ENCODE results near the gene KRTAP4-9.
A peak's percentile ranks its signal among the peaks of the same experiment; 100 is the strongest.

The KRTAP4-9 gene

GRCh38 chr17:41140360-41141131 is 35.4 kb downstream of the KRTAP4-9 start, which contains the start of gene KRTAP4-6:
Gene KRTAP4-6 (minus strand): TSS chr17:41140544. CDS start chr17:41140487, 57 bp downstream.
- H3K9ac ChIP-seq (ENCODE audit: low read length) = no peak within 1 kb of the TSS
- no peak within 1 kb of the TSS for H2BK5ac ChIP-seq (ENCODE audit: low read length)
- DNase-seq = peak; percentile 1
- no CpG with 5 or more reads among the region's 6 CpGs for WGBS (ENCODE audit: extremely low coverage, insufficient coverage, low lambda C conversion rate)
- H3K4ac ChIP-seq (ENCODE audit: low read depth, low read length) = no peak within 1 kb of the TSS
- no peak within 1 kb of the TSS for H3K18ac ChIP-seq (ENCODE audit: low read length)
- no peak within 1 kb of the TSS for H3K27ac ChIP-seq (ENCODE audit: low read depth, low read length)
- no peak within 1 kb of the TSS for H2BK120ac ChIP-seq (ENCODE audit: low read depth, low read length)
- no peak within 1 kb of the TSS for H3K56ac ChIP-seq (ENCODE audit: low read length)
- no peak within 1 kb of the TSS for H3K4me2 ChIP-seq (ENCODE audit: low read length)
- H3K4me3 ChIP-seq (ENCODE audit: low read length) = no peak within 1 kb of the TSS
- H3K79me1 ChIP-seq (ENCODE audit: low read length) = no peaks in the 10 kb centered on the region
- H3K79me2 ChIP-seq (ENCODE audit: control insufficient read depth, insufficient read depth, low read length) = no peaks in the 10 kb centered on the region
- H2BK15ac ChIP-seq (replicated peaks; ENCODE audit: low read depth) = no peak within 1 kb of the TSS
- H3K4me1 ChIP-seq (ENCODE audit: control insufficient read depth, low read depth, low read length) = no peaks in the 10 kb centered on the region
- no peak within 1 kb of the TSS for H4K8ac ChIP-seq (ENCODE audit: low read depth, low read length)
- H3K27me3 ChIP-seq (ENCODE audit: insufficient read depth, low read length, poor library complexity) = no peaks in the 10 kb centered on the region
- H3K36me3 ChIP-seq (ENCODE audit: control insufficient read depth, insufficient read depth, low read length) = no peaks in the 10 kb centered on the region
- no peak within 1 kb of the TSS for H2AK5ac ChIP-seq (ENCODE audit: low read length)
- H4K5ac ChIP-seq (ENCODE audit: low read length) = no peak within 1 kb of the TSS
- no peak within 1 kb of the TSS for H3K23ac ChIP-seq (ENCODE audit: low read length)

GRCh38 chr17:41141361-41141760 is 36.2 kb downstream of the KRTAP4-9 start:
- H3K27ac ChIP-seq (ENCODE audit: low read depth, low read length) = no peak overlapping the region
- no peak overlapping the region for H3K4me3 ChIP-seq (ENCODE audit: low read length)
- H2BK5ac ChIP-seq (ENCODE audit: low read length) = no peak overlapping the region
- H3K79me1 ChIP-seq (ENCODE audit: low read length) = no peaks in the 10 kb centered on the region
- H3K56ac ChIP-seq (ENCODE audit: low read length) = no peak overlapping the region
- H3K27me3 ChIP-seq (ENCODE audit: insufficient read depth, low read length, poor library complexity) = no peaks in the 10 kb centered on the region
- no peaks in the 10 kb centered on the region for H3K4me1 ChIP-seq (ENCODE audit: control insufficient read depth, low read depth, low read length)
- no peak overlapping the region for H4K5ac ChIP-seq (ENCODE audit: low read length)
- H3K23ac ChIP-seq (ENCODE audit: low read length) = no peak overlapping the region
- no peak overlapping the region for H3K4me2 ChIP-seq (ENCODE audit: low read length)
- H3K36me3 ChIP-seq (ENCODE audit: control insufficient read depth, insufficient read depth, low read length) = no peaks in the 10 kb centered on the region
- H3K18ac ChIP-seq (ENCODE audit: low read length) = no peak overlapping the region
- H2BK120ac ChIP-seq (ENCODE audit: low read depth, low read length) = no peak overlapping the region
- H3K4ac ChIP-seq (ENCODE audit: low read depth, low read length) = no peak overlapping the region
- H4K8ac ChIP-seq (ENCODE audit: low read depth, low read length) = no peak overlapping the region
- H3K79me2 ChIP-seq (ENCODE audit: control insufficient read depth, insufficient read depth, low read length) = no peaks in the 10 kb centered on the region
- H3K9ac ChIP-seq (ENCODE audit: low read length) = no peak overlapping the region
- no peak overlapping the region for H2AK5ac ChIP-seq (ENCODE audit: low read length)
- DNase-seq = no peak
- H2BK15ac ChIP-seq (replicated peaks; ENCODE audit: low read depth) = no peak overlapping the region

GRCh38 chr17:41144846-41145245 is 39.7 kb downstream of the KRTAP4-9 start:
- H2BK15ac ChIP-seq (replicated peaks; ENCODE audit: low read depth) = no peak overlapping the region
- H4K5ac ChIP-seq (ENCODE audit: low read length) = no peak overlapping the region
- no peaks in the 10 kb centered on the region for H3K79me2 ChIP-seq (ENCODE audit: control insufficient read depth, insufficient read depth, low read length)
- H3K27ac ChIP-seq (ENCODE audit: low read depth, low read length) = no peak overlapping the region
- H3K4me2 ChIP-seq (ENCODE audit: low read length) = no peak overlapping the region
- no peak overlapping the region for H4K8ac ChIP-seq (ENCODE audit: low read depth, low read length)
- no peak overlapping the region for H3K4ac ChIP-seq (ENCODE audit: low read depth, low read length)
- H3K18ac ChIP-seq (ENCODE audit: low read length) = no peak overlapping the region
- no peak overlapping the region for H3K9ac ChIP-seq (ENCODE audit: low read length)
- no peaks in the 10 kb centered on the region for H3K27me3 ChIP-seq (ENCODE audit: insufficient read depth, low read length, poor library complexity)
- no peak overlapping the region for H3K56ac ChIP-seq (ENCODE audit: low read length)
- no peak overlapping the region for H2BK120ac ChIP-seq (ENCODE audit: low read depth, low read length)
- H3K4me1 ChIP-seq (ENCODE audit: control insufficient read depth, low read depth, low read length) = no peaks in the 10 kb centered on the region
- no peak for DNase-seq
- no peaks in the 10 kb centered on the region for H3K36me3 ChIP-seq (ENCODE audit: control insufficient read depth, insufficient read depth, low read length)
- H2BK5ac ChIP-seq (ENCODE audit: low read length) = no peak overlapping the region
- no CpG with 5 or more reads among the region's 1 CpG for WGBS (ENCODE audit: extremely low coverage, insufficient coverage, low lambda C conversion rate)
- no peaks in the 10 kb centered on the region for H3K79me1 ChIP-seq (ENCODE audit: low read length)
- no peak overlapping the region for H3K4me3 ChIP-seq (ENCODE audit: low read length)
- no peak overlapping the region for H2AK5ac ChIP-seq (ENCODE audit: low read length)
- no peak overlapping the region for H3K23ac ChIP-seq (ENCODE audit: low read length)

- Histone ChIP-seq H3K36me3 (ENCODE audit: control insufficient read depth, insufficient read depth, low read length) (no peaks in the 10 kb centered on the region), H3K23ac (ENCODE audit: low read length) (no peak overlapping the region), H3K27ac (ENCODE audit: low read depth, low read length) (no peak overlapping the region), H3K56ac (ENCODE audit: low read length) (no peak overlapping the region), H4K5ac (ENCODE audit: low read length) (no peak overlapping the region), H3K4me2 (ENCODE audit: low read length) (no peak overlapping the region), H3K4me3 (ENCODE audit: low read length) (no peak overlapping the region), H2BK5ac (ENCODE audit: low read length) (no peak overlapping the region), H3K79me1 (ENCODE audit: low read length) (no peaks in the 10 kb centered on the region), H4K8ac (ENCODE audit: low read depth, low read length) (no peak overlapping the region), H3K4me1 (ENCODE audit: control insufficient read depth, low read depth, low read length) (no peaks in the 10 kb centered on the region), H3K4ac (ENCODE audit: low read depth, low read length) (no peak overlapping the region), H3K27me3 (ENCODE audit: insufficient read depth, low read length, poor library complexity) (no peaks in the 10 kb centered on the region), H3K79me2 (ENCODE audit: control insufficient read depth, insufficient read depth, low read length) (no peaks in the 10 kb centered on the region), H3K9ac (ENCODE audit: low read length) (no peak overlapping the region), H3K18ac (ENCODE audit: low read length) (no peak overlapping the region), H2BK15ac (replicated peaks; ENCODE audit: low read depth) (no peak overlapping the region), H2AK5ac (ENCODE audit: low read length) (no peak overlapping the region), H2BK120ac (ENCODE audit: low read depth, low read length) (no peak overlapping the region)
- no peak for DNase-seq
- no CpG with 5 or more reads among the region's 2 CpGs for WGBS (ENCODE audit: extremely low coverage, insufficient coverage, low lambda C conversion rate)
These were observed 40.1 kb downstream of the KRTAP4-9 start for GRCh38 chr17:41145261-41145660.

- Histone ChIP-seq H2AK5ac (ENCODE audit: low read length) (no peak overlapping the region), H3K79me2 (ENCODE audit: control insufficient read depth, insufficient read depth, low read length) (no peaks in the 10 kb centered on the region), H3K18ac (ENCODE audit: low read length) (no peak overlapping the region), H3K4me3 (ENCODE audit: low read length) (no peak overlapping the region), H3K27me3 (ENCODE audit: insufficient read depth, low read length, poor library complexity) (no peaks in the 10 kb centered on the region), H4K8ac (ENCODE audit: low read depth, low read length) (no peak overlapping the region), H3K36me3 (ENCODE audit: control insufficient read depth, insufficient read depth, low read length) (no peaks in the 10 kb centered on the region), H3K79me1 (ENCODE audit: low read length) (no peaks in the 10 kb centered on the region), H3K9ac (ENCODE audit: low read length) (no peak overlapping the region), H4K5ac (ENCODE audit: low read length) (no peak overlapping the region), H2BK120ac (ENCODE audit: low read depth, low read length) (no peak overlapping the region), H2BK5ac (ENCODE audit: low read length) (no peak overlapping the region), H2BK15ac (replicated peaks; ENCODE audit: low read depth) (no peak overlapping the region), H3K4me2 (ENCODE audit: low read length) (no peak overlapping the region), H3K27ac (ENCODE audit: low read depth, low read length) (no peak overlapping the region), H3K4ac (ENCODE audit: low read depth, low read length) (no peak overlapping the region), H3K23ac (ENCODE audit: low read length) (no peak overlapping the region), H3K56ac (ENCODE audit: low read length) (no peak overlapping the region), H3K4me1 (ENCODE audit: control insufficient read depth, low read depth, low read length) (no peaks in the 10 kb centered on the region)
- no CpG with 5 or more reads among the region's 2 CpGs for WGBS (ENCODE audit: extremely low coverage, insufficient coverage, low lambda C conversion rate)
- no peak for DNase-seq
These were observed 42.5 kb downstream of the KRTAP4-9 start for GRCh38 chr17:41147531-41148204.

Measured in mesendoderm (in vitro differentiated cells).